Natural killer cell (primary cell): ENCODE data around the gene SPRING1. TPM values are rescaled to one million over a fixed set of nuclear protein-coding genes. Genes with fewer than 3 reads are reported as not detected.

Source experiments
- ATAC-seq, 3 donors: fragments of 150-1000 bp in 2 of 3; fragments of 200-7000 bp in 1 of 3; cut with Tn5 transposase; 1 replicate in 1 of 3; 2 replicates in 2 of 3; pipeline ENCODE4 v1.10.0; 2021; ENCODE audit warnings: mild to moderate bottlenecking in 2 of 3, moderate library complexity in 2 of 3
- DNase-seq, 2 donors: peaks; one replicate each; pipeline versions ENCODE4 v3.0.0 to v3.0.0-alpha.2; 2013 to 2021; ENCODE audit warnings: mixed read lengths in 1 of 2
- H3K27ac ChIP-seq: one replicate; pipeline ENCODE4 v1.5.1; 2013; ENCODE audit warnings: mild to moderate bottlenecking, low read length
- H3K27me3 ChIP-seq: one replicate; pipeline ENCODE4 v1.6.1; 2013; ENCODE audit warnings: low read length; ENCODE audit not compliant: control insufficient read depth, insufficient read depth
- H3K36me3 ChIP-seq: one replicate; pipeline ENCODE4 v1.6.1; 2013; ENCODE audit warnings: low read length; ENCODE audit not compliant: control insufficient read depth, insufficient read depth
- H3K4me1 ChIP-seq: one replicate; pipeline ENCODE4 v1.6.1; 2013; ENCODE audit warnings: low read length; ENCODE audit not compliant: control insufficient read depth, insufficient read depth
- H3K4me3 ChIP-seq: one replicate; pipeline ENCODE4 v1.5.1; 2013; ENCODE audit warnings: low read length
- H3K9me3 ChIP-seq: one replicate; pipeline ENCODE4 v1.6.1; 2013; ENCODE audit warnings: low read length; ENCODE audit not compliant: control insufficient read depth, insufficient read depth
- H3K27ac Mint-ChIP-seq, 2 donors: one replicate each; pipeline ENCODE4 v1.8.0; 2022; ENCODE audit warnings: mild to moderate bottlenecking in 2 of 2, mixed read lengths in 2 of 2, moderate library complexity in 1 of 2
- H3K27me3 Mint-ChIP-seq, 2 donors: one replicate each; pipeline ENCODE4 v1.8.0; 2022; ENCODE audit warnings: low read depth in 2 of 2, mixed read lengths in 2 of 2
- H3K36me3 Mint-ChIP-seq: one replicate; pipeline ENCODE4 v1.8.0; 2022; ENCODE audit warnings: mixed read lengths
- H3K4me1 Mint-ChIP-seq, 2 donors: one replicate each; pipeline ENCODE4 v1.8.0; 2022; ENCODE audit warnings: mixed read lengths in 2 of 2
- H3K4me3 Mint-ChIP-seq: one replicate; pipeline ENCODE4 v1.8.0; 2022; ENCODE audit warnings: mild to moderate bottlenecking, moderate library complexity, mixed read lengths
- H3K9me3 Mint-ChIP-seq, 2 donors: one replicate each; pipeline ENCODE4 v1.8.0; 2022; ENCODE audit warnings: mixed read lengths in 2 of 2
- WGBS: methylation state at CpG from one replicate; pipeline ENCODE4 v1.1.7; 2013; ENCODE audit warnings: missing lambda C conversion rate; ENCODE audit not compliant: insufficient coverage; 5-methylcytosine and 5-hydroxymethylcytosine counted together
- intact Hi-C: fragments of 100-400 bp; cut with micrococcal nuclease; formaldehyde crosslinking; loops from one replicate; pipeline ENCODE4 v1.14.2; 2022
- total RNA-seq, 4 donors: library from RNA; stranded (reverse); fragments of 120-200 nt in 1 of 4; gene quantifications; one replicate each; pipeline versions ENCODE4 v1.2.3 to v1.2.4, GENCODE V29; 2013 to 2022
- TF ChIP-seq, protein P1 (sequence below): fragments of 200-600 bp; IDR thresholded peaks from one replicate; pipeline ENCODE4 v1.8.0; 2022; ENCODE audit warnings: antibody characterized with exemption

The SPRING1 gene
- total RNA-seq, 3 donors from 2014 or later (not counting 1 experiment from before 2014, with no cell fraction given): 24.4 to 37.2 (median 30.4) TPM

- ATAC-seq (no peak), DNase-seq (no peak)
- Mint-ChIP-seq H3K27ac (no peak overlapping the region), H3K4me3 (no peak overlapping the region), H3K4me1 (peaks cover 0 to 4% of the 10 kb centered on the region in 2 donors), H3K36me3 (no peaks in the 10 kb centered on the region), H3K9me3 (no peaks in the 10 kb centered on the region), H3K27me3 (peaks cover 25 to 26% of the 10 kb centered on the region in 2 donors)
- Histone ChIP-seq H3K36me3 (no peaks in the 10 kb centered on the region), H3K27ac (no peak overlapping the region), H3K9me3 (no peaks in the 10 kb centered on the region), H3K27me3 (no peaks in the 10 kb centered on the region), H3K4me3 (no peak overlapping the region), H3K4me1 (peaks cover 3% of the 10 kb centered on the region)
- 30% methylated on average over 4 of the region's 5 CpGs for WGBS
- intact Hi-C loops: no loop called here
- TF ChIP-seq, protein P1, sequence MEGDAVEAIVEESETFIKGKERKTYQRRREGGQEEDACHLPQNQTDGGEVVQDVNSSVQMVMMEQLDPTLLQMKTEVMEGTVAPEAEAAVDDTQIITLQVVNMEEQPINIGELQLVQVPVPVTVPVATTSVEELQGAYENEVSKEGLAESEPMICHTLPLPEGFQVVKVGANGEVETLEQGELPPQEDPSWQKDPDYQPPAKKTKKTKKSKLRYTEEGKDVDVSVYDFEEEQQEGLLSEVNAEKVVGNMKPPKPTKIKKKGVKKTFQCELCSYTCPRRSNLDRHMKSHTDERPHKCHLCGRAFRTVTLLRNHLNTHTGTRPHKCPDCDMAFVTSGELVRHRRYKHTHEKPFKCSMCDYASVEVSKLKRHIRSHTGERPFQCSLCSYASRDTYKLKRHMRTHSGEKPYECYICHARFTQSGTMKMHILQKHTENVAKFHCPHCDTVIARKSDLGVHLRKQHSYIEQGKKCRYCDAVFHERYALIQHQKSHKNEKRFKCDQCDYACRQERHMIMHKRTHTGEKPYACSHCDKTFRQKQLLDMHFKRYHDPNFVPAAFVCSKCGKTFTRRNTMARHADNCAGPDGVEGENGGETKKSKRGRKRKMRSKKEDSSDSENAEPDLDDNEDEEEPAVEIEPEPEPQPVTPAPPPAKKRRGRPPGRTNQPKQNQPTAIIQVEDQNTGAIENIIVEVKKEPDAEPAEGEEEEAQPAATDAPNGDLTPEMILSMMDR: no peak
These were observed 48.3 kb downstream of the SPRING1 start for GRCh38 chr12:116689521-116689920.

Other genes with a start within 250 kb of the SPRING1 start
- gene MAP1LC3B2, start 178.7 kb downstream of the SPRING1 start, total RNA-seq: 1 to 10 TPM; 1.5 to 3.7 (median 3.3) TPM
- 1 to 10 TPM; 4.0 to 6.9 (median 5.3) TPM for gene RNFT2, start 246 bp upstream of the SPRING1 start, total RNA-seq
- under 1 TPM in 1 of 3 donors, not detected in 2; 0.15 TPM for gene HRK, start 143.4 kb upstream of the SPRING1 start, total RNA-seq
- 10 to 100 TPM; 11.5 to 16.0 (median 13.5) TPM for gene FBXW8, start 172.9 kb upstream of the SPRING1 start, total RNA-seq